Upper lobe of right lung (tissue), 1 donor: ENCODE measurements around the gene HOXA2. TPM values are rescaled to one million over a fixed set of nuclear protein-coding genes. Genes with fewer than 3 reads are reported as not detected.

Experiments
- ATAC-seq: fragments of 200-7000 bp; cut with Tn5 transposase; one replicate; pipeline ENCODE4 v1.9.1; 2020; ENCODE audit warnings: mild to moderate bottlenecking, moderate library complexity
- DNase-seq: peaks from one replicate; pipeline ENCODE4 v3.0.0-alpha.2; 2020
- H3K27ac ChIP-seq: fragments of 200-600 bp; one replicate; pipeline ENCODE4 v1.8.0; 2022
- H3K27me3 ChIP-seq: fragments of 200-600 bp; one replicate; pipeline ENCODE4 v1.8.0; 2022; ENCODE audit warnings: mild to moderate bottlenecking
- H3K36me3 ChIP-seq: fragments of 200-600 bp; one replicate; pipeline ENCODE4 v1.8.0; 2022
- H3K4me1 ChIP-seq: fragments of 200-600 bp; one replicate; pipeline ENCODE4 v1.8.0; 2022
- H3K4me3 ChIP-seq: fragments of 200-600 bp; one replicate; pipeline ENCODE4 v1.8.0; 2022; ENCODE audit warnings: mild to moderate bottlenecking
- H3K9me3 ChIP-seq: fragments of 200-600 bp; one replicate; pipeline ENCODE4 v1.8.0; 2022
- CTCF ChIP-seq: fragments of 200-600 bp; IDR thresholded peaks from one replicate; pipeline ENCODE4 v1.8.0; 2022; ENCODE audit warnings: antibody characterized with exemption
- intact Hi-C: fragments of 100-400 bp; cut with DNase I; formaldehyde crosslinking; loops from one replicate; pipeline ENCODE4 v1.11.0; 2022
- total RNA-seq: library from RNA; stranded (reverse); fragmentation: NEBNext Ultra II Directional; extraction: Animal tissue kit (Norgen Biotek cat#: 25700); gene quantifications from one replicate; pipeline ENCODE4 v1.2.1, GENCODE V29; 2021
- donor health status: DM: no; HTN: yes; CAD: no; lungs with severe emphysema.

The HOXA2 gene
- total RNA-seq, 1 donor from 2014 or later: 2.1 TPM

GRCh38 chr7:27053153-27053552, 49.3 kb downstream of the HOXA2 start:
- H3K27ac ChIP-seq: no peak overlapping the region
- H3K36me3 ChIP-seq: no peaks in the 10 kb centered on the region
- ATAC-seq (no peak), DNase-seq (no peak)
- no peaks in the 10 kb centered on the region for H3K27me3 ChIP-seq
- H3K9me3 ChIP-seq: no peaks in the 10 kb centered on the region
- intact Hi-C loops: no loop called here
- no peaks in the 10 kb centered on the region for H3K4me1 ChIP-seq
- TF ChIP-seq CTCF: no peak
- H3K4me3 ChIP-seq: no peak overlapping the region

- no peak for TF ChIP-seq CTCF
- H3K4me1 ChIP-seq: no peaks in the 10 kb centered on the region
- no peak overlapping the region for H3K27ac ChIP-seq
- H3K36me3 ChIP-seq: no peaks in the 10 kb centered on the region
- no peaks in the 10 kb centered on the region for H3K27me3 ChIP-seq
- no peaks in the 10 kb centered on the region for H3K9me3 ChIP-seq
- no peak overlapping the region for H3K4me3 ChIP-seq
- intact Hi-C loops: no loop called here
- ATAC-seq (no peak), DNase-seq (no peak)
Observed at GRCh38 chr7:27051451-27051850, 51.0 kb downstream of the HOXA2 start.

Other genes with a start within 250 kb of the HOXA2 start
- gene SKAP2, start 238.1 kb downstream of the HOXA2 start, total RNA-seq: 59.1 TPM
- 0.75 TPM for gene HOXA1, start 6.7 kb downstream of the HOXA2 start, total RNA-seq
- 7.1 TPM for gene HOXA4, start 28.1 kb upstream of the HOXA2 start, total RNA-seq
- 16.0 TPM for gene HOXA5, start 41.0 kb upstream of the HOXA2 start, total RNA-seq
- 6.5 TPM for gene HOXA6, start 45.1 kb upstream of the HOXA2 start, total RNA-seq
- gene HOXA3, start 49.9 kb upstream of the HOXA2 start, total RNA-seq: 8.7 TPM
- gene HOXA7, start 54.0 kb upstream of the HOXA2 start, total RNA-seq: 2.9 TPM
- gene HOXA9, start 62.9 kb upstream of the HOXA2 start, total RNA-seq: 1.2 TPM
- 0.38 TPM for gene HOXA10, start 71.6 kb upstream of the HOXA2 start, total RNA-seq
- gene HOXA11, start 82.5 kb upstream of the HOXA2 start, total RNA-seq: not detected
- gene HOXA13, start 97.4 kb upstream of the HOXA2 start, total RNA-seq: not detected
- not detected for gene EVX1, start 140.1 kb upstream of the HOXA2 start, total RNA-seq